Erythroblast (primary cell): ENCODE results near the gene TRPM3.

Experiments used
- GATA1 ChIP-seq: IDR thresholded peaks from 2 replicates; pipeline ENCODE4 v1.6.1; 2011; ENCODE audit warnings: low read depth, mild to moderate bottlenecking, control low read depth, low read length, moderate library complexity
- POLR2A ChIP-seq: IDR thresholded peaks from 2 replicates; pipeline ENCODE4 v1.6.1; 2011; ENCODE audit warnings: mild to moderate bottlenecking, low read length

DNA sequence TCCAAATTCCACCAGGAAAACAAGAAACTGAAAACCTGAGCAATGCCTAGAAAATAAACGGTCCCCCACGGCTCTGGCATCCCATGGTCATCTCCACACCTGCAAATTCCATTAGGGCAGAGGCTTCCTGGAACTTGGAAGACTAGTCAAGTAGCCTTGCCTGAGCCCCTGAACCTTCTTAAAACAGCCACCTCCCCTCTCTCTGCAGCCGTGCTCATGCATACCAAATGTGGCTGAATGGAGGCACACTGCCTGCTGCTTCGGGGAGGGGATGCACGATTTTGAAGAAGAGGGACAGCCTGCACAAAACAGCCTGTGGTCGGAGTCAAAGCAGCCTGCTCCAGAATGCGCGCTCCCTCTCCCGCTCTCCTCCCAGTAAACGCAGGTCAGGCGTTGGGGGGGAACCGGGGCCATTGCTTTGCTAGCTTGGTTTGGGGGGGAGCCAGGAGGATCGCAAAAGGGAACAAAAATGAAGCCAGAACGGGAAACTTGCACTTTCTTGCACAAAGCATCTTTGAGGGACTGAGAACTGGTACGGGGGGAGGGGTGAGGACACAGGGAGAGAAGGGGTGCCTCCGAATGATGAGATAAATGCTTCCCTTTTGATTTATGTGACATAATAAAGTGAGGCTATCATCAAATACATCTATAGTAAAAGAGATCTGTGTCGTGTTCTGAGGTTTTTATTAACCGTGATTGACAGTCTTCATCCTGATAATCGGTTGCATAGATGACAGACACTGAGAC, at the start of gene TRPM3:
- no peak for TF ChIP-seq POLR2A
- no peak for TF ChIP-seq GATA1
